ENCODE data around the gene CDH22. TPM values are rescaled to one million over a fixed set of nuclear protein-coding genes. Genes with fewer than 3 reads are reported as not detected.

Gene CDH22
- total RNA-seq, 3 donors from 2014 or later: 0.13 to 0.32 (median 0.19) TPM

DNA sequence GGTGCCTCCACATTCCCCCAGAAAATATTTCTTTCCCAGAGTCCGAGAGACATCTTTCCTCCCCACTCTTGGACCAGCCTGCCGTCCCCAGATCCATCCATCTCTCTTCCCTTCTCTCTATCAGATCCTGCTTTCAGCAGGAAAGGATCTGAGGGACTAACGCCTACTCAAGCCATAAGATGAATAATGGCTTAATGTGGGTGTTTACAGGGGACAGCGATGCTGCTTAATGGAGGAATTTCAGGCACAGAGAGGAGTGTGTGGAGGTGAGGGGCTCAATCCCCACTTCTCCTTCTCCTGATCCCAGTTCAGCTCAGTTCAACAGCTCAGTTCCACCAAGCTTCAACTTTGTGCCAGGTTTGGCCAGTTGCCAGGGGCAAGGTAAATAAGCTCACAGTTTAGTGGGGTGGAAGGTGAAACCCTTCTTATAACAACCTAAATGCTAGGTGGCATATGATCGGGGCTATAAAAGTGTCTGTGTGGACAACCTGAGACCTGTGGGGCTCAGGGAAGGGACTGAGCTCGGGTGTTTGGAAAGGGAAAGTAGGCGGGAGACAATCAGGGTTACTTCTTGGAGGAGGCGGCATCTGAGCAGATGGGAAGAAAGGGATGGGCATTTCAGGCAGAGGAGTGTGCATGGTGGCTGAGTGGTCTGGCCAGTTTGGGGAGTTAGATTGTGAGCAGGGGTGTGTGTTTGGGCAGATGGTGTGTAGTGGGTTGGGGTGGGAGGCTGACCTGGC, 55.8 kb downstream of the CDH22 start:
- ATAC-seq (no peak), DNase-seq (no peak)
- intact Hi-C loops (cut with DNase I, micrococcal nuclease): no loop called here
- no peak overlapping the region for H3K4me3 ChIP-seq
- no peaks in the 10 kb centered on the region for H3K36me3 ChIP-seq (ENCODE audit: low read depth)
- no peaks in the 10 kb centered on the region for H3K4me1 ChIP-seq (ENCODE audit: low read depth)
- TF ChIP-seq, protein P1, sequence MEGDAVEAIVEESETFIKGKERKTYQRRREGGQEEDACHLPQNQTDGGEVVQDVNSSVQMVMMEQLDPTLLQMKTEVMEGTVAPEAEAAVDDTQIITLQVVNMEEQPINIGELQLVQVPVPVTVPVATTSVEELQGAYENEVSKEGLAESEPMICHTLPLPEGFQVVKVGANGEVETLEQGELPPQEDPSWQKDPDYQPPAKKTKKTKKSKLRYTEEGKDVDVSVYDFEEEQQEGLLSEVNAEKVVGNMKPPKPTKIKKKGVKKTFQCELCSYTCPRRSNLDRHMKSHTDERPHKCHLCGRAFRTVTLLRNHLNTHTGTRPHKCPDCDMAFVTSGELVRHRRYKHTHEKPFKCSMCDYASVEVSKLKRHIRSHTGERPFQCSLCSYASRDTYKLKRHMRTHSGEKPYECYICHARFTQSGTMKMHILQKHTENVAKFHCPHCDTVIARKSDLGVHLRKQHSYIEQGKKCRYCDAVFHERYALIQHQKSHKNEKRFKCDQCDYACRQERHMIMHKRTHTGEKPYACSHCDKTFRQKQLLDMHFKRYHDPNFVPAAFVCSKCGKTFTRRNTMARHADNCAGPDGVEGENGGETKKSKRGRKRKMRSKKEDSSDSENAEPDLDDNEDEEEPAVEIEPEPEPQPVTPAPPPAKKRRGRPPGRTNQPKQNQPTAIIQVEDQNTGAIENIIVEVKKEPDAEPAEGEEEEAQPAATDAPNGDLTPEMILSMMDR (IDR thresholded peaks at IDR 0.05): no peak
- H3K9me3 ChIP-seq: no peaks in the 10 kb centered on the region

DNA sequence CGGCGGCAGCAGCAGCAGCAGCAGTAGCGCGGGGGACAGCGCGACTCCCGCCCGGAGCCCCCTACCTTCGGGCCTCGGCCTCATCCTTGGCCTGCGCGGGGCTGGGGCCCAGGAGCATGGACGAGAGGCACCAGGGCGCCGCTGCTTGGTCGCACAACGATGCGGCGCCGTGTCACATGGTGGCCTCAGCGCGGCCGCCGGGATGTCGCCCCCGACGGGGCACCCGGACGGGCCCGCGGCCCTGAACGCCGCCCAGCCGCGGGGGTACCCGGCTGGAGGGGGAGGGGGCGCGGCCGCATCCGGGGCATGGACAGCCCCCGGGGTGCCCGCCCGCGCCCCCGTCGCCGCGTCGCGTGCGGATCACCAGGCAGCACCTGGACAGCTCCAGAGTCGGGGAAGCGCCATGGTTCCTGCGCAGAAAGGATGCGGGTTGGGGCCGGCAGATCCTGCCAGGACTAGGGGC, 57.1 kb downstream of the CDH22 start:
- H3K9me3 ChIP-seq: no peaks in the 10 kb centered on the region

DNA sequence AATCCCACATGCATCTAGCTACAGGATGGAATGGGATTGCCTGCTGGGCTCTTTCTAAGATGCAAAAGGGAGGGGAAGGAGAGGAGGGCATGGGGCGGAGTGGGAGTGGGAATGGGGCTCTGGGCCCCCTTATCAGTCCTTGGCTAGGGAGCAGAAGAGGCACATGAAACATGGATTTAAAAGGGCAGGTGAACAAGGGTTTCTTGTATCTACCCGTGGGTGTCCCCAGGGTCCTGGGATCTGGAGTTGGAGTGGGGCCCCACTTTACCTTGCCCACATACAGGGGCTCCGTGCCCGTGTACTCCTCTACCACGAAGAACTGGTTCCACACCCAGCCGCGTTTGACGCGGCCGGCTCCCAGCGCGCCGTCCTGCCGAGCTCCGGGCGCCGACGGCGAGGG, 57.5 kb downstream of the CDH22 start:
- DNase-seq (no peak), ATAC-seq (no peak)
- intact Hi-C loops (cut with DNase I, micrococcal nuclease): no loop called here
- Histone ChIP-seq H3K9me3 (no peaks in the 10 kb centered on the region), H3K4me1 (ENCODE audit: low read depth) (no peaks in the 10 kb centered on the region), H3K4me3 (no peak overlapping the region), H3K36me3 (ENCODE audit: low read depth) (no peaks in the 10 kb centered on the region)
- TF ChIP-seq, protein P1 (IDR thresholded peaks at IDR 0.05): no peak

More for the DNA sequence above, 57.1 kb downstream of the CDH22 start:
- DNase-seq (no peak), ATAC-seq (no peak)
- TF ChIP-seq, protein P1 (IDR thresholded peaks at IDR 0.05): no peak
- Histone ChIP-seq H3K4me1 (ENCODE audit: low read depth) (no peaks in the 10 kb centered on the region), H3K36me3 (ENCODE audit: low read depth) (no peaks in the 10 kb centered on the region), H3K4me3 (no peak overlapping the region)
- intact Hi-C loops (cut with DNase I, micrococcal nuclease): no loop called here

DNA sequence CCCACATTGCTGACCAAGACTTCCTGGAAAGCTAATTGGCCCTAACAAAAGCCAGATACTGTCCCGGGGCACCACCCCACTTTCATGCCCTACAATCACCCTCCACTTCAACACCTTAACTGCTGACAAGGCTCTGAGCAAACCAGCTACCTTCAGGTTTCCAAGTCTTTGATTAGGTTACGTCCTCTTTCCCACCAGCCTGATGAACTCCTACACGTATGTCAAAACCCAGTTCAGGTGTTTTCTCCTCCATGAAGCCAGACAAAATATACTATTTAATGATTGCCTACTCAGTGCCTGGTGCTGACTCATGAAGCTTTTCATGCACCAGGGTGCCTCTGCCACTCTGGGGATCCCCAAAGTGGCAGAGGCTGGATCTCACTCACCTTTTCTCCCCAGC, 58.6 kb downstream of the CDH22 start:
- H3K9me3 ChIP-seq: no peaks in the 10 kb centered on the region
- intact Hi-C loops (cut with DNase I, micrococcal nuclease): no loop called here
- no peaks in the 10 kb centered on the region for H3K4me1 ChIP-seq (ENCODE audit: low read depth)
- TF ChIP-seq, protein P1 (IDR thresholded peaks at IDR 0.05): no peak
- no peak for DNase-seq
- no peak for ATAC-seq
- no peaks in the 10 kb centered on the region for H3K36me3 ChIP-seq (ENCODE audit: low read depth)
- no peak overlapping the region for H3K4me3 ChIP-seq

DNA sequence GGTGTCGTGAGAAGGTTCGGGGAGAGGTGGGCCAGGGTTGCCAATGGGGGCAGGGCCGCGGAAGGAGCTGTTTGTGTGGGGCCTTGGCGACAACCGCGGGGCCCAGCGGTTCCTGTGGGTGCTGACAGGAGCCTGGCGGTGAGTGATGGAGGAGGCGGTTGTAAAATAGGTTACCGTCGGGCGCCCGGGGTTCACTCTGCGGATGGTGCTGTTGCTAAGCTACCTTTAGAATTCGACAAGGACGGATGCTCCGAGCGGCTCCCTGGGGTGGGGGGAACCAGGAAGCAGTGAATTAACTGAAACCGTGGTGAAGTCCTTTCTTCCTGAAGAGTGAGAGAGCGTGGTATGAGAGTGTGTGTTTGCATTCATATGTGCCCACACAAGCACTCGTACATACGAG, 61.7 kb downstream of the CDH22 start:
- Histone ChIP-seq H3K36me3 (ENCODE audit: low read depth) (no peaks in the 10 kb centered on the region), H3K4me3 (no peak overlapping the region), H3K9me3 (no peaks in the 10 kb centered on the region), H3K4me1 (ENCODE audit: low read depth) (no peaks in the 10 kb centered on the region)
- no peak for DNase-seq
- intact Hi-C loops (cut with DNase I, micrococcal nuclease): no loop called here
- no peak for ATAC-seq
- TF ChIP-seq, protein P1 (IDR thresholded peaks at IDR 0.05): no peak

Data from mucosa of descending colon (tissue), 3 donors.